Measurements from ENCODE around the gene APOL6. TPM values are rescaled to one million over a fixed set of nuclear protein-coding genes. Genes with fewer than 3 reads are reported as not detected.

APOL6 gene
- total RNA-seq, 2 donors from 2014 or later, result not detected

DNA sequence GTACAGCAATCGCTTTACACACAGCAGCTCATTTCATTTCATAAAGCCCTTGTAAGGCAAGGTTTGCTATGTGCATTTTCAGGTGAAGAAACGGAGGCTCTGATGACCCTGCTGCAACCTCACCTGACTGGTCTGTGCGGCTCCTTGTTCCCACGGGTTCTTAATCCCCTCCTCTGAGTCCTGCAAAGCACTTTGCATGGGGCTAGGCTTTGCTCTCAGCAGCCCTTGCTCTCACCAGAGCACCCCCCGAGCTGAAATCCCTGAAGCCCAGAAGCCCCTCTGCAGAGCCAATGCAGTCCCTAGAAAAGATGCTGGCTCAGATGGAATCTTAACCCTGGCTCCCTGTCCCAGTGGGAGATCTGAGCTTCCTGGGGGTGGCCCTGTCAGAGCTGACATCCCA lies 11.0 kb upstream of the APOL6 start:
- TF ChIP-seq, protein P1, sequence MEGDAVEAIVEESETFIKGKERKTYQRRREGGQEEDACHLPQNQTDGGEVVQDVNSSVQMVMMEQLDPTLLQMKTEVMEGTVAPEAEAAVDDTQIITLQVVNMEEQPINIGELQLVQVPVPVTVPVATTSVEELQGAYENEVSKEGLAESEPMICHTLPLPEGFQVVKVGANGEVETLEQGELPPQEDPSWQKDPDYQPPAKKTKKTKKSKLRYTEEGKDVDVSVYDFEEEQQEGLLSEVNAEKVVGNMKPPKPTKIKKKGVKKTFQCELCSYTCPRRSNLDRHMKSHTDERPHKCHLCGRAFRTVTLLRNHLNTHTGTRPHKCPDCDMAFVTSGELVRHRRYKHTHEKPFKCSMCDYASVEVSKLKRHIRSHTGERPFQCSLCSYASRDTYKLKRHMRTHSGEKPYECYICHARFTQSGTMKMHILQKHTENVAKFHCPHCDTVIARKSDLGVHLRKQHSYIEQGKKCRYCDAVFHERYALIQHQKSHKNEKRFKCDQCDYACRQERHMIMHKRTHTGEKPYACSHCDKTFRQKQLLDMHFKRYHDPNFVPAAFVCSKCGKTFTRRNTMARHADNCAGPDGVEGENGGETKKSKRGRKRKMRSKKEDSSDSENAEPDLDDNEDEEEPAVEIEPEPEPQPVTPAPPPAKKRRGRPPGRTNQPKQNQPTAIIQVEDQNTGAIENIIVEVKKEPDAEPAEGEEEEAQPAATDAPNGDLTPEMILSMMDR (conservative IDR thresholded peaks at IDR 0.05), result no peak
- H3K27ac Mint-ChIP-seq, result no peak overlapping the region
- no peaks in the 10 kb centered on the region for H3K27me3 Mint-ChIP-seq (ENCODE audit: insufficient read depth)
- Histone ChIP-seq H3K36me3 (ENCODE audit: control insufficient read depth, insufficient read depth, low read length) (no peaks in the 10 kb centered on the region), H3K9ac (ENCODE audit: extremely low read depth, low read length, poor library complexity, severe bottlenecking) (no peak overlapping the region), H3K4me1 (ENCODE audit: control insufficient read depth, insufficient read depth, low read length) (peaks cover 5% of the 10 kb centered on the region), H3K4me3 (ENCODE audit: low read length) (no peak overlapping the region), H3K27ac (ENCODE audit: low read depth, low read length) (no peak overlapping the region), H3K27me3 (ENCODE audit: control insufficient read depth, insufficient read depth, low read length, poor library complexity, severe bottlenecking) (no peaks in the 10 kb centered on the region), H3K9me3 (ENCODE audit: control insufficient read depth, low read length) (no peaks in the 10 kb centered on the region)
- WGBS, 2 experiments (ENCODE audit: insufficient coverage in 1 of 2, insufficient read length in 1 of 2), result 80 to 100% methylated on average over 2 to 5 of the region's 5 CpGs
- H3K36me3 Mint-ChIP-seq (ENCODE audit: low read depth), result no peaks in the 10 kb centered on the region
- H3K4me3 Mint-ChIP-seq, result no peak overlapping the region
- H3K4me1 Mint-ChIP-seq, result peaks cover 22% of the 10 kb centered on the region
- no peaks in the 10 kb centered on the region for H3K9me3 Mint-ChIP-seq
- DNase-seq, result no peak

DNA sequence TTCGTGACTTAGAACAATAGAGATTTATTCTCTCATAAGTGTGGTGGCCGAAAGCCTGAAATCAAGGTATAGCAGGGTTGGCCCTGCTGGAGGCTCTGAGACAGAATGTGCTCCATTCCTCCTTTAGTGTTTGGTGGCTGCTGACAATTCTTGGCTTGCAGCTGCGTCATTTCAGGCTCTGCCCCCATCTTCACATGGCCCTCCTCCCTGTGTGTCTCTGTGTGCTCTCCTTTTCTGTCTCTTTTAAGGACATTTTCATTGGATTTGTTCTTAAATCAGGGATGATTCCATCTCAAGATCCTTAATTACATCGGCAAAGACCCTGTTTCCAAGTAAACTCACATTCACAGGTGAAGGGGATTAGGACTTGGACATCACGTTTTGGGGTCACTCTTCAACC lies 10.2 kb upstream of the APOL6 start:
- no peak overlapping the region for H3K27ac Mint-ChIP-seq
- H3K9me3 Mint-ChIP-seq, result no peaks in the 10 kb centered on the region
- no peak overlapping the region for H3K9ac ChIP-seq (ENCODE audit: extremely low read depth, low read length, poor library complexity, severe bottlenecking)
- H3K36me3 Mint-ChIP-seq (ENCODE audit: low read depth), result no peaks in the 10 kb centered on the region
- no peak for DNase-seq
- no peak overlapping the region for H3K4me3 ChIP-seq (ENCODE audit: low read length)
- H3K4me3 Mint-ChIP-seq, result no peak overlapping the region
- H3K27me3 Mint-ChIP-seq (ENCODE audit: insufficient read depth), result no peaks in the 10 kb centered on the region
- peaks cover 22% of the 10 kb centered on the region for H3K4me1 Mint-ChIP-seq
- TF ChIP-seq, protein P1 (conservative IDR thresholded peaks at IDR 0.05), result no peak
- H3K27ac ChIP-seq (ENCODE audit: low read depth, low read length), result no peak overlapping the region
- H3K36me3 ChIP-seq (ENCODE audit: control insufficient read depth, insufficient read depth, low read length), result no peaks in the 10 kb centered on the region
- no peaks in the 10 kb centered on the region for H3K9me3 ChIP-seq (ENCODE audit: control insufficient read depth, low read length)
- 87 to 95% methylated on average over 4 to 5 of the region's 5 CpGs for WGBS, 2 experiments (ENCODE audit: insufficient coverage in 1 of 2, insufficient read length in 1 of 2)
- H3K27me3 ChIP-seq (ENCODE audit: control insufficient read depth, insufficient read depth, low read length, poor library complexity, severe bottlenecking), result no peaks in the 10 kb centered on the region
- peaks cover 5% of the 10 kb centered on the region for H3K4me1 ChIP-seq (ENCODE audit: control insufficient read depth, insufficient read depth, low read length)

DNA sequence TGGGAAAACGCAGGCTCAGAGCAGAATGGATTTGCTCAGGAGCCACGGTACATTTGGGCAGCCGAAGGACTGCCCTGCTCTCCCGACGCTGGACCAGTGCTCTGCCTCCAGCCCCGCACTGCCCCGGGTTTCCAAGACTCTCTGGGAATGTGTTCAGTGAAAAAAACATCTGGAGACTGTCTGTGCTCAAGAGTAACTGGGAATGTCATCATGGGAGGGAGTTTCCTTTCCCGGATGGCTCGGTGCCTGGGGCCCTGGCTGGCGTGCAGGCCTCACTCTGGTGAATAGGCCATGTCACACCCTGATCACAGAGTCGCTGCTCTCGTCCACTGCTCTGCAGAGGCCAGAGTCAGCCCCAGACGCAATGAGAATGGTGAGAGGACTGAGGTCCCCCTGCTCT lies 9.8 kb upstream of the APOL6 start:
- H3K4me3 ChIP-seq (ENCODE audit: low read length), result no peak overlapping the region
- DNase-seq, result no peak
- no peak overlapping the region for H3K27ac ChIP-seq (ENCODE audit: low read depth, low read length)
- H3K4me1 ChIP-seq (ENCODE audit: control insufficient read depth, insufficient read depth, low read length), result peaks cover 5% of the 10 kb centered on the region
- H3K4me3 Mint-ChIP-seq, result no peak overlapping the region
- WGBS, 2 experiments (ENCODE audit: insufficient coverage in 1 of 2, insufficient read length in 1 of 2), result 86 to 90% methylated on average over 10 to 13 of the region's 13 CpGs
- H3K9me3 ChIP-seq (ENCODE audit: control insufficient read depth, low read length), result no peaks in the 10 kb centered on the region
- H3K36me3 ChIP-seq (ENCODE audit: control insufficient read depth, insufficient read depth, low read length), result no peaks in the 10 kb centered on the region
- H3K9me3 Mint-ChIP-seq, result no peaks in the 10 kb centered on the region
- no peak overlapping the region for H3K27ac Mint-ChIP-seq
- TF ChIP-seq, protein P1 (conservative IDR thresholded peaks at IDR 0.05), result no peak
- H3K9ac ChIP-seq (ENCODE audit: extremely low read depth, low read length, poor library complexity, severe bottlenecking), result no peak overlapping the region
- H3K36me3 Mint-ChIP-seq (ENCODE audit: low read depth), result no peaks in the 10 kb centered on the region
- peaks cover 22% of the 10 kb centered on the region for H3K4me1 Mint-ChIP-seq
- H3K27me3 ChIP-seq (ENCODE audit: control insufficient read depth, insufficient read depth, low read length, poor library complexity, severe bottlenecking), result no peaks in the 10 kb centered on the region
- H3K27me3 Mint-ChIP-seq (ENCODE audit: insufficient read depth), result no peaks in the 10 kb centered on the region

Data from endodermal cell (in vitro differentiated cells).